Right kidney (tissue), 1 donor: ENCODE results near the gene TRERF1.
A peak's percentile ranks its signal among the peaks of the same experiment; 100 is the strongest.

Experiments used
- DNase-seq: peaks from one replicate; pipeline ENCODE4 v3.0.0-alpha.2; 2016

The TRERF1 gene

DNA sequence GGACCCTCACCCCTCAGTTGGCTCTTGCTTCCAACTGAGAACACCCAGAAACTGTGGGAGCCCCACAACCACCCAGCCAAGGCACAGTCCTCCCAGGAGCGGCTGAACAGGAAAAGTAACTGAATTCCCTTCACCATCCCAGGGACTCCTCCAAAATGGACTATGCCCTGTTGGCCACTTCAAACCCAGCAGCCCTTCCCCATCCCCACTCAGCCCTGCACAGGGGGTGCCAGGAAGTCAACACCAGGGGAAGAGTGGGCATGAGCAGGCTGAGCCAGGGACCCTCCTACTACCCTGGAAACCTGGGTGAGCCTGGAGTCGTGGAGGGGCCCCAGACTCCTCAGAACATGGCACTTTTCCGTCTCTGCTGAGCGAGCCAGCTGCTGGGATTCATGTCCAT is 267.3 kb downstream of the TRERF1 start:
- DNase-seq: no peak

DNA sequence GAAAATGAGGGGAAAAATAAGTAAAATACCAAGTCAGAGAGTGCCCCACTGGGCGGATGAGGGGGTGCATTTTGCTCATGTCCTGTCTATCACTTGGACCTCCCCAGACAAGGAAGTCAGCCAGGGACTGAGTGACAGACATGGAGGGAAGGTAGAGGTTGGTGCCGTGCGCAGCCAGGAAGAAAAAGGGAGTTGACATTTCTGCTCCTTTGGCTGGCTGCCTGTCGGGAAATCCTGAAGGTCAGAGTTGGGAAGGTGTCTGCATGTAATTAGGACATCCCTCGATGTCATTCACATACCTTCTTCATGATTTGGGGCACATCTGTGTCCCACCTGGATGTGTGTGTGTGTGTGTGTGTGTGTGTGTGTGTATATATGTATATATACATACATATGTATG is 269.6 kb downstream of the TRERF1 start:
- no peak for DNase-seq

DNA sequence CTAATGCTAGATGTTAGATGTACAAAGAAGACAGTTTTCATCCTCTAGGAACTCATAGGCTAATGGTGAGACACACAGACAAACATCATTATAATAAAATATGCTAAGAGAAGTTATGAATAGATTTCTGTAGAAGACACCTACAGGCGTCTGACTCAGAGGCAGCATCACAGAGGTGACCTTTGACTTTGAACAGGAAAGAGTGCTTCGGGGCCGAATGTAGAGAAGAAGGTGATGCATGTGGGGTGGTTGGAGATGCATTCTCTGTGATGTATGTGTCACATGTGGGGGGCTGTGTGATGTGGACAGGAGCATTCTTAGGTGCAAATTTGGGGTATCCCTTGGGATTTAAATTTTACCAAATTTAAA is 271.8 kb downstream of the TRERF1 start:
- DNase-seq: no peak

DNA sequence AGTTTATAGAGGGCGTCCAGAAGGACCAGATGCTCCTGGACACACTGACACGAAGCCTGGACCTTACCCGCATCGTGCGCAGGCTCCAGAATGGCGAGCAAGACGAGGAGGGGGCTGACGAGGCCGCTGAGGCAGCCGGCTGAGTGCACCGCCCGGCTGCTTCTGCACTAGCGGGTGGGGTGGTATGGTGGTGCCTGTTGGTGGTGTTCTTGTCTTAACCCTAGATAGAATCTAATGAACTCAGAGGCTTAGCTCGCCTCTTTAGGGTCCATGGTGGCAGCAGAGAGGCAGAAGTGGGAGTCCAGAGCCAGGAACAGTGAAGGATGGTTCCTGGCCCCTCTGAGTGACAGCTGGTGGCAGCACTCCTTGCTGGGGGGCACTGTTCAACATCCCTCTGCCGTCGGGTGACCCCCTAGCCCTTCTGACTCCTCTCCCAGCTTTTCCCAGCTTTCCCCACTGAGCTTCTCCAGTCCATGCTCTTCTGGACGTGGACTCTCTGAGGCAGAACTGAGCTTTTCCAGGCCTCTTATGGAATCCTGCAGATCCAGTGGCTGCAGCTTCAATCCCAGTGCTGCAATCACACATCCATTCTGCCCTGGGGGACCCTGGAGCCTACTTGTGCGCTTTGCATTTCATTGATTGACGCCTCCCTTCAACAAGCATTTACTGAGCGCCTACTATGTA is 272.3 kb downstream of the TRERF1 start:
- no peak for DNase-seq

DNA sequence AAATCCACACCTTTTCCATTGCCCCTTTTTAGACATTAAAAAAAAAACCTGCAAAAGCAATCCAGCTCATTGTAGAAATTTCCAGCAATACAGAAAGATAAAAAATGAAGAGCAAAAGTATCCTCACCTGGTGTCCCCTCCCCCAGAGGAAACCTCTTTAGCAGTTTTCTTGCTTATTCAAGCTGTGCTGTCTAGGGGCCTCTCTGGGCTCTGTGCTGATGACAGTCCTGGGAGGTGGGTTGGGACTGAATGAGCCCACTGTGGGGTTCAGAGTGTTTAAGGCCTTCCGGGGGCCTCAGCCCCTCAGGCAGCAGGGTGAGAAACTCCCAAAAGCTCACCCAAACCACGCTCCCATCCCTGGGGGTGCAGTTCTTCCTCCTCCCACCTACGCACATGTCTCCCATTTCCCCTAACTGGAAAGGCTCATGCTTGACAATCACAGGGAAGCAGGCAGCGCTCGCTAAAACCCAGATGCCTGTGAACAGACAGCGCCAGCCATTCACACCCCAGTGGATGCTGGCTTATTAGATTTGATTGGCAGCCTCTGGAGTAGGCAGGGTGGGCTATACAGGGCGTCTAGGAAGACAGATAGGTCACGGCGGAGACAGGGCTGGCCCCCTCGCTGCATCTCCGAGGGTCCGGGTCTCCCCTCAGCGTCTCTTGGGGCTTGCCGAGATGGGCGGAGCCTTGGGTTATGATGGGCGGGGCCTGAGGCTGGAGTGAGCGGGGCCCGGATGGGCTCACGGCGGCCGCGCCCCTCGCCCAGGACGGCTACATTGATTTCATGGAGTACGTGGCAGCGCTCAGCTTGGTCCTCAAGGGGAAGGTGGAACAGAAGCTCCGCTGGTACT is 274.0 kb downstream of the TRERF1 start:
- DNase-seq: peak; percentile 48

DNA sequence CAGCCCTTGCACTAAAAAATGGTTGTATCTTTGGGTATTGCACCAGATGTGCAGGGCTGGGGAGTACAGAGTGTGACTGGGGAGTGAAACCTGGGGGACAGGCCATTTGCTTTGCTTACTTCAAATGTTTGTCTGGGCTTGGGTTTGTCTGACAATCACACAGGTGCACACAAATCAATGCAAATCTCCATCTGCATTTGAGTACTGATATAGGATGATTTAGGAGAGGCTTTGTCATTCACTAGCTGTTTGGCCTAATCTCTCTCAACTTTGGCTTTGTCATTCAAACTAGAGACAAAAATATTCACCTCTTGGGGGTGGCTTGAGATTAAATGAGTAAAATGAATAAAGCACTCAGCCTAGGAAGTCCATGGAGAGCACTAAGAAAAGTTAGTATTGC is 274.7 kb downstream of the TRERF1 start:
- no peak for DNase-seq

DNA sequence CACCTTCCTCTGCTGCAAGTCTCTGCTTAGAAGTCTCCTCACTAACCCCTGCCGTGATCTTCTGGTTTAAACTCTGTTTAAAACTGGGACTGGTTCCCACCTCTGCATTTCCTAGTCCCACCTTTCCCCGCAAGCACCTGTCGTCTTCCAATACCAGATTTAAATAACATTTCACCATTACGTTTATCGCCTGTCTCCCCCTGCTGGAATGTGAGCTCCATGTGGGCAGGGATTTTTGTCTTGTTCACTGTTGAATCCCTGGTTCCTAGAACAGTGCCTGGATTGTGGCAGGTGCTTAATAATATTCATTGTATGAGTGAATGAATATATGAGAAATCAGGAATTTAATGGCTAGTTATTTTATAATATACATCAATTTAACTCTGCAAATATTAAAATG is 275.9 kb downstream of the TRERF1 start:
- DNase-seq: no peak
